ENCODE data around the gene C1orf159. TPM values are rescaled to one million over a fixed set of nuclear protein-coding genes. Genes with fewer than 3 reads are reported as not detected.

C1orf159 gene
- total RNA-seq, 1 donor from 2014 or later: 9.7 TPM

DNA sequence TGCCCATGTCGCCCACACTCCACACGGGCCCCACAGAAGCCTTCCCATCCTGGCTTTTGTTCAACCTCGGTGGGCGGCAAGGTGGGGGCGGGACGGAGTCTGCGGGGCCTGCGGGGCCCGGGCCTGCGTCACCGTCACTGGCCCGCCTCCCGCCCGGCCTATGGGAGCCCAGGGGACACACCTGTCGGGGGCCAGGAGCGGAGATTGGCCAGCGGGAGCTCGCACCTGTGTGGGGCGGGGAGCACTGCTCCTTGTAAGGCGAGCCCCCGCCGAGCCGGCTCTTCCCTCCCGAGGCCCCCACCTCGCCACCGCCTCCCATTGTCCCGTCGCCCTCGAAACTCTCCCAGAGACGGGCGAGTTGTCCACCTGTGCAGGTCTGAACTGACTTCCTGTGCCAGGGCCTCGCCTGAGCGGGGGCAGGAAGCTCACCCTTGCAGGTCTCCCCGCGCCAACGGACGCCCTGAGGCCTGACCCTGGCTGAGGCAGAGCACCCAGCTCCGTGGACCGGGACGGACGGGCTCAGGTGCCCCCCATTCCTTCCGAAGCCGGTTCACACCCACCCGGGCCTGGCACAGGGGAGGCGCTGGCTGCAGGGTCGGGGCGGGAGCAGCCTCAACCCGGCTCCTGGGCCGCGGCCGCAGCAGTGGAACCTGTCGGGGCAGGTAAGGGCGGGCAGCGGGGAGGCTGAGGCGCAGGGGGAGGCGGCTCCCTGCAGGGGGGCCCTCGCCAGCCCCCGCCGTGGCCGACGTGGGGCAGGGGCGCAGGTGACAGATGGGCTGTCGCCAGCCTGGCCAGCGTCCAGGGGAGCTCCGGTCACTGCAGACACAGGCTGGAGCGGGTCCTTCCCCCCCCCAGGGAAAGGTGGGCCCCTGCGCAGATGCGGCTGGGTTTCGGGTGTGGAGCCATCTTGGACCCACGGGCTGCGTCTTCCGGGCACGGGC lies 47.0 kb upstream of the C1orf159 start:
- ATAC-seq: peak; percentile 81
- intact Hi-C loops (cut with DNase I): no loop called here
- no peak for TF ChIP-seq CTCF (IDR thresholded peaks at IDR 0.05)
- Histone ChIP-seq H3K36me3 (no peaks in the 10 kb centered on the region), H3K4me1 (peaks cover 14% of the 10 kb centered on the region), H3K9me3 (no peaks in the 10 kb centered on the region), H3K27ac (peak overlapping the region; percentile 66), H3K27me3 (no peaks in the 10 kb centered on the region), H3K4me3 (peak overlapping the region; percentile 48)
- peak; percentile 93 for DNase-seq

GRCh38 chr1:1161683-1162079 lies 45.8 kb upstream of the C1orf159 start:
- H3K27me3 ChIP-seq: no peaks in the 10 kb centered on the region
- no peak overlapping the region for H3K4me3 ChIP-seq
- ATAC-seq (no peak), DNase-seq (no peak)
- H3K4me1 ChIP-seq: peaks cover 14% of the 10 kb centered on the region
- intact Hi-C loops (cut with DNase I): no loop called here
- H3K36me3 ChIP-seq: no peaks in the 10 kb centered on the region
- no peak for TF ChIP-seq CTCF (IDR thresholded peaks at IDR 0.05)
- H3K9me3 ChIP-seq: no peaks in the 10 kb centered on the region
- no peak overlapping the region for H3K27ac ChIP-seq

DNA sequence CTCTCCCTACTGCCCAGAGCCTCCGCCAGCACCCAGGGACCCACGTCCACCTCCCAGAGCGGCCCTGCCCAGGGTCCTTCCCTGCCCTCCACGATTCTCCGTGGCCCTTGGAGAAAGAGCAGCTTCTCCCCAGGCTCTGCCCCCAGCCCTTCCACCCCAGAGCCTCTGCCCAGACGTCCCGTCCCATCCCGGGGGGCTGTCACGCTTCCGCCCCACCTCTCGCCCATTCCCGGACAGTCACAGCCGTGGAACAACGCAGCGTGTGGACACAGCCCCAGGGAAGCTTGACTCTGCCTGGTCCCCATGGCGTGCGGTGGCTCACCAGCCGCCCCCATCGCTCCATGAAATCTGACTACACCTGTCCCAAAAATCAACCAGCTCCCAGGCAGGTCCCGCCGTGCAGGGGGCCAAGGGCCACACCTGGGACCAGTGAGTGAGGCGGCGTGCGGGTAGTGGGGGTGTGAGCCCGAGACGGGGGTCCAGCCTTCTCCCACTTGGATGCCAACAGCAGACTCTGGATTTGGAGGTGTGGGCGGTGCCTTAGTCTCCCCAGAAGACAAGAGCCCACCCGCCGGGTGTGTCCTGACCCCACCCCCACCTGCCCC lies 45.3 kb upstream of the C1orf159 start:
- no peak for TF ChIP-seq CTCF (IDR thresholded peaks at IDR 0.05)
- H3K4me3 ChIP-seq: no peak overlapping the region
- no peak for ATAC-seq
- H3K4me1 ChIP-seq: peaks cover 14% of the 10 kb centered on the region
- no peaks in the 10 kb centered on the region for H3K36me3 ChIP-seq
- no peaks in the 10 kb centered on the region for H3K27me3 ChIP-seq
- no peaks in the 10 kb centered on the region for H3K9me3 ChIP-seq
- intact Hi-C loops (cut with DNase I): no loop called here
- DNase-seq: no peak
- H3K27ac ChIP-seq: no peak overlapping the region

DNA sequence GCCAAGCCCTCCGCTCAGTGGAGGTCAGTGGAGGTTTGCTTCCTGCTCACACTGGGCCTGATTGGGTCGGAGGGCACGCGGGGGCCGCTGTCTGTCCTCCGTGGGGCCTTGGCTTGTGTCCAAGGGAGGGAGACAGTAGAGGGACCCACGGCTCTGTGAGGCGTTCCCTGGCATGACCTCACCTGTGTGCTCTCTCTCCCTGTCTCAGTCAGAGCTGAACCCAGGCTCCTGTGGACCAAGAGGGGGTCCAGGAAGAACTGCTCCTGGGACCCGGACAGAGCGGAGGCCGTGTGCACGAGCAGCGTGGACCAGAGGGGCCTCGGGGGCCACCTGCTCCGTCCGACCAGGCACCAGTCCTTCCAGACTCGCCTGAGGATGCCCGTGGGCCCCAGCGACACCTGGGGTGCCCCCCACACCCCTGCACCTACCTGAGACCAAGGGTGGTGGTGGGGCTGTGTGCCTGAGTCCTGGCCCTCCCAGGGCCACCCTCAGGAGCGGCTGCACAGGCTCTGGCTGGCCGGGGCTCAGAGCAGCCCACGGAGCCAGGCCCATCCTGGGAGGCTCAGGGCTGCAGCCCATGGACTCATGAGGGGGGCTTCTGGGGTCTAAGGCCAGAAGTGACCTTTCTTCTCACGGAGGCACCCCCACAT lies 44.5 kb upstream of the C1orf159 start:
- no peak overlapping the region for H3K4me3 ChIP-seq
- DNase-seq (no peak), ATAC-seq (no peak)
- no peak for TF ChIP-seq CTCF (IDR thresholded peaks at IDR 0.05)
- no peaks in the 10 kb centered on the region for H3K9me3 ChIP-seq
- no peaks in the 10 kb centered on the region for H3K36me3 ChIP-seq
- H3K27me3 ChIP-seq: no peaks in the 10 kb centered on the region
- H3K27ac ChIP-seq: no peak overlapping the region
- H3K4me1 ChIP-seq: peaks cover 11% of the 10 kb centered on the region
- intact Hi-C loops (cut with DNase I): no loop called here

- H3K9me3 ChIP-seq: no peaks in the 10 kb centered on the region
- no peaks in the 10 kb centered on the region for H3K36me3 ChIP-seq
- peak overlapping the region; percentile 77 for H3K4me3 ChIP-seq
- H3K4me1 ChIP-seq: peaks cover 10% of the 10 kb centered on the region
- DNase-seq (peak; percentile 82), ATAC-seq (peak; percentile 47)
- H3K27ac ChIP-seq: peak overlapping the region; percentile 98
- intact Hi-C loops (cut with DNase I): no loop called here
- no peak for TF ChIP-seq CTCF (IDR thresholded peaks at IDR 0.05)
- no peaks in the 10 kb centered on the region for H3K27me3 ChIP-seq
Measured at GRCh38 chr1:1157914-1158710, 42.2 kb upstream of the C1orf159 start.

All from upper lobe of right lung (tissue), 1 donor.